GM18951 (cell line): ENCODE measurements around the gene SERPINE1.
"Not testable (repeated sequence)": the region's sequence is repeated elsewhere in the genome, so short reads cannot be mapped to it uniquely, and the experiment has no call there.

Experiments
- POLR2A ChIP-seq: IDR thresholded peaks from 4 replicates; pipeline ENCODE4 v1.6.1; 2011; ENCODE audit warnings: mild to moderate bottlenecking; ENCODE audit not compliant: insufficient read length, insufficient read depth; ENCODE audit errors: extremely low read depth
- in situ Hi-C: fragments of 300-500 bp; cut with MboI; formaldehyde crosslinking; loops from one replicate; pipeline ENCODE4 v1.12.0; 2022; ENCODE audit warnings: low sequenced_read_pairs, mixed read lengths, inconsistent platforms; ENCODE audit not compliant: unreplicated experiment

The SERPINE1 gene

DNA sequence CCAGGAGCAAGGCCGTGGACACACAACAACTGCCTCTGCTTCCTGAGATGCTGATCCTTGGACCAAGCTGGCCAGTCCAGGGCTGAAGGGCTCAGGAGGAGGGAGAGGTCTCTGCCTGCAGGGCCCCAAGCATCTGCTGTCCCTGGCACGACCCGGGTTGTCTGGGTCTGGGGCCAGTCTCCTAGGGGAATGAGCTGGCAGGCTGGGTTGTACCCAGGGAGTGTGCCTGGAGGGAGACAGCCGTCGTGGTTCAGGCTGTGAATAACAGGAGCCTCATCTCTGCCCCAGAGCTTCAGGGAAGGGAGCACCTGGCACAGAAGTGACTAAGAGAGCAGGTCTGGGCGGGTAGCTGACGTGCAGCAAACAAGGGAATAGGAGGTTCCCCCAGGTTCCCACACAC lies 17.9 kb upstream of the SERPINE1 start:
- in situ Hi-C loops: no loop called here
- no peak for TF ChIP-seq POLR2A

- in situ Hi-C loops: no loop called here
Measured at GRCh38 chr7:101109368-101109767, 17.5 kb upstream of the SERPINE1 start.

DNA sequence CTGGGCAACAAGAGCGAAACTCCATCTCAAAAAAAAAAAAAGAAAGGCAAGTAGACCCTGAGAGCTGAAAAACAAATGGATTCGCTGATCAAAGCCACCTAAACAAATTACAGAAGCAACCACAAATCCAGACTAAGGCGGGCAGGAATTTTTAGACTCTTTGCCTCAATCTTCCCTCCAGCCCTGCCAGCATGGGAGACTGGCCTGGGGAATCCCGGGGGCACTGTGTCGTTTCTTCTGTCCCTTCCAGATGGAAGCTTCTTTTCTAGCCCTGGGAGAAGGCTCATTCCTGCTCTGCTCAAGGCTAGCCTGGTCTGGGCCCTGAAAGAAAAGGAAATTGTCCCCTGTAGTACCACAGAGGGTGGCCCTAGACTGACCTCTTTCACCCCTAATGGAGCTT lies 15.6 kb upstream of the SERPINE1 start:
- in situ Hi-C loops: no loop called here

More at GRCh38 chr7:101109368-101109767, 17.5 kb upstream of the SERPINE1 start:
- TF ChIP-seq POLR2A: no peak

DNA sequence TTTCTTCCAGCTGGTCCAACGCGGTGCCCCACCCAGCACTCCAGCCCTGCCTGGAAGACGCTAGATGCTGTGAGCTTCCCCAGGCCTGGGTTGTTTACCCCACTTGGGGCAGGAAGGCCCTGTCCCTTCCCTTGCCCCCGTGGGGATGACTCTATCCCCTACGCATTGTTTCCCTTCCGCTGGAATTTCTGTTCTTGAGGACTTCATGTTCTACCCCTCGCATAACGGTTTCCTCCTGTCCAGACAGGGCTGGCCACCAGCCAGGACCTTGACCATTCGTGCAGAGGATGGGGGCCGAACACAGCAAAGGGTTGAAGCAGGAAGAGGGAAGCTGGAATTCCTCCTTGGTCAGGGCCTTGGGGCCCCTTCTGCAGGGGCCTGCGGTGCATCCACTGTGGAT lies 14.7 kb upstream of the SERPINE1 start:
- no peak for TF ChIP-seq POLR2A
- in situ Hi-C loops: no loop called here

More for the DNA sequence above, 15.6 kb upstream of the SERPINE1 start:
- no peak for TF ChIP-seq POLR2A

GRCh38 chr7:101113140-101113539 lies 13.8 kb upstream of the SERPINE1 start:
- in situ Hi-C loops: not testable (repeated sequence)

DNA sequence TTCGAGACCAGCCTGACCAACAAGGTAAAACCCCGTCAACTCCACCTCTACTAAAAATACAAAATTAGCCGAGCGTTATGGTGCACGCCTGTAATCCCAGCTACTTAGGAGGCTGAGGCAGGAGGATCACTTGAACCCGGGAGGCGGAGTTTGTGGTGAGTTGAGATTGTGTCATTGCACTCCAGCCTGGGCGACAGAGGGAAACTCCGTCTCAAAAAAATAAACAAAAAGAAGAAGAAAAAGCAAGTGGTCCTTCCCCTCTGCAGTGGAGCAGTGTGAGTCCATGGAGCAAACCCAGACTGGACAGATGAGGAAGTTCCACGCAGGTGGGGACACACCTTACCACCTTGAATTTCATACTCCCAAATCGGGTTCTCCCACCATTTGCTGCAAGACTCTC lies 13.1 kb upstream of the SERPINE1 start:
- in situ Hi-C loops: no loop called here
- TF ChIP-seq POLR2A: no peak

DNA sequence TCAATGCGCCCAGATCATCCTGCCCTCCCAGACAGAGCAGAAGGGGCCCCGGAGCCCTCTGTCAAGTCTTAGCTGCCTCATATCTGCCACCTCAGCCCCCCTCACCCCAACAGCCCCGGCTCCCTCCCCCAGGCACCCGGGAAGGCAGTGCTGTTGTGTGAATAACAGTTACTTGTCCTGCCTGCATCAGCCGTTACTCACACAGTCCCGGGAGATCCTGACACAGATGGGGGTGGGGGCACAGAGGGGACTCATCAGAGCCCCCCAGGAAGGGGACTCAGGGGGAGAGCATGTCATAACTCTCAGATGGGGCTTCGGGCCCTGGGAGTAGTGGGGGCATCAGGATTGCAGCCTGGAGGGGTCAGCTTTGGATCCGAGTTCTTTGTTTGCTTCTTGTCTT lies 12.4 kb upstream of the SERPINE1 start:
- in situ Hi-C loops: no loop called here

GRCh38 chr7:101115215-101115614 lies 11.7 kb upstream of the SERPINE1 start:
- TF ChIP-seq POLR2A: no peak
- in situ Hi-C loops: no loop called here

More for the DNA sequence above, 12.4 kb upstream of the SERPINE1 start:
- no peak for TF ChIP-seq POLR2A

DNA sequence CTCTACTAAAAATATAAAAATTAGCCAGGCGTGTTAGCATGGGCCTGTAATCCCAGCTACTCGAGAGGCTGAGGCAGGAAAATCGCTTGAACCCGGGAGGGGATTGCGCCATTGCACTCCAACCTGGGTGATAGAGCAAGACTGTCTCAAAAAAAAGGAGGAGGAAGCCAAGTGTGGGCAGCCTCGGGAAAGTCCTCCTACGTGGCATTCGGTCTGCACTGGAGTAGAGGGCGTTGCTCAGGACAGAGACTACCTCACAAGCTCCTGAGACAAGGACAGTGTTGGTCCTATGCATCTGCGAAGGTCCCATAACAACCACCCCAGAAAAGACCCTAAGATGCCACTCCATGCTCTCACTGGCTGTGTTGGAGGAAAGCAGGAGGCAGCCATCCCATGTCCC lies 10.0 kb upstream of the SERPINE1 start:
- in situ Hi-C loops: no loop called here
- TF ChIP-seq POLR2A: no peak

GRCh38 chr7:101118856-101119255 lies 8.0 kb upstream of the SERPINE1 start:
- TF ChIP-seq POLR2A: no peak
- in situ Hi-C loops: no loop called here

DNA sequence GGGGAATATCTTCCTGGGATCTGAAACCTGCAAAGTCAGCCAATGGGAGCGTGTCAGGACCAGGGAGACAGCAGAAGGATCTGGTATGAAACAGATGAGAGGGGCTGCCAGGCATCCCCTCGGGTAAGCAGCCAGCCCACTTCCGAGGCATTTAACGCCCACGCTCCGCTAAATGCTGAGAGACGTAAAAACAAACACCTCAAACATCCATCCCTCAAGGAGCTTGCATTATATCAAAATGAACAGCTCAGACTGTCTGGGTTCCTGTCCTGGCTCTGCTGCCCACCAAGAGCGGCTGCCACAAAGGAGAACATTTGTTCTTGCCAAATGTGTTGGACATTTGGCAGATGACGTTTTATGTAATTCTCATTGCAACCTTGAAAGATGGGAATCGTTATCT lies 7.0 kb upstream of the SERPINE1 start:
- in situ Hi-C loops: no loop called here
- TF ChIP-seq POLR2A: no peak

- in situ Hi-C loops: no loop called here
Measured at GRCh38 chr7:101120315-101120714, 6.6 kb upstream of the SERPINE1 start.

GRCh38 chr7:101121631-101121990 lies 5.3 kb upstream of the SERPINE1 start:
- in situ Hi-C loops: not testable (repeated sequence)

More at GRCh38 chr7:101120315-101120714, 6.6 kb upstream of the SERPINE1 start:
- TF ChIP-seq POLR2A: no peak

GRCh38 chr7:101121991-101122932 lies 4.6 kb upstream of the SERPINE1 start:
- no peak for TF ChIP-seq POLR2A
- in situ Hi-C loops: no loop called here
